Neural progenitor cell (in vitro differentiated cells): ENCODE data around the gene DCX.

Experiments used
- EZH2 ChIP-seq: fragments of 200-600 bp; sonication (generic); IDR thresholded peaks from 2 replicates; pipeline ENCODE4 v1.6.1; 2017; ENCODE audit warnings: antibody characterized with exemption, mild to moderate bottlenecking, moderate library complexity
- TF ChIP-seq, protein P1 (sequence below): fragments of 200-600 bp; sonication (generic); IDR thresholded peaks from 2 replicates; pipeline ENCODE4 v1.5.1; 2017; ENCODE audit warnings: antibody characterized with exemption, mild to moderate bottlenecking

- TF ChIP-seq, protein P1, sequence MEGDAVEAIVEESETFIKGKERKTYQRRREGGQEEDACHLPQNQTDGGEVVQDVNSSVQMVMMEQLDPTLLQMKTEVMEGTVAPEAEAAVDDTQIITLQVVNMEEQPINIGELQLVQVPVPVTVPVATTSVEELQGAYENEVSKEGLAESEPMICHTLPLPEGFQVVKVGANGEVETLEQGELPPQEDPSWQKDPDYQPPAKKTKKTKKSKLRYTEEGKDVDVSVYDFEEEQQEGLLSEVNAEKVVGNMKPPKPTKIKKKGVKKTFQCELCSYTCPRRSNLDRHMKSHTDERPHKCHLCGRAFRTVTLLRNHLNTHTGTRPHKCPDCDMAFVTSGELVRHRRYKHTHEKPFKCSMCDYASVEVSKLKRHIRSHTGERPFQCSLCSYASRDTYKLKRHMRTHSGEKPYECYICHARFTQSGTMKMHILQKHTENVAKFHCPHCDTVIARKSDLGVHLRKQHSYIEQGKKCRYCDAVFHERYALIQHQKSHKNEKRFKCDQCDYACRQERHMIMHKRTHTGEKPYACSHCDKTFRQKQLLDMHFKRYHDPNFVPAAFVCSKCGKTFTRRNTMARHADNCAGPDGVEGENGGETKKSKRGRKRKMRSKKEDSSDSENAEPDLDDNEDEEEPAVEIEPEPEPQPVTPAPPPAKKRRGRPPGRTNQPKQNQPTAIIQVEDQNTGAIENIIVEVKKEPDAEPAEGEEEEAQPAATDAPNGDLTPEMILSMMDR: no peak
- TF ChIP-seq EZH2: no peak
These were observed at the start of gene DCX for GRCh38 chrX:111411983-111412382.
